HG02884 (cell line): Measurements from ENCODE around the gene NEDD4.
"Not testable (repeated sequence)": the region's sequence is repeated elsewhere in the genome, so short reads cannot be mapped to it uniquely, and the experiment has no call there.

ENCODE experiments used
- ATAC-seq: cut with Tn5 transposase; IDR thresholded peaks from one replicate; pipeline ENCODE4 v1.9.1; 2021; ENCODE audit warnings: mild to moderate bottlenecking, moderate library complexity; ENCODE audit not compliant: unreplicated experiment

NEDD4 gene

GRCh38 chr15:55786341-55786740 is 207.1 kb downstream of the NEDD4 start:
- no peak for ATAC-seq

- not testable (repeated sequence) for ATAC-seq
Measured at GRCh38 chr15:55785593-55785992, 207.8 kb downstream of the NEDD4 start.

- ATAC-seq, result no peak
Measured at GRCh38 chr15:55784286-55784685, 209.1 kb downstream of the NEDD4 start.

- ATAC-seq, result no peak
Measured at GRCh38 chr15:55782901-55783300, 210.5 kb downstream of the NEDD4 start.

GRCh38 chr15:55780292-55780691 is 213.1 kb downstream of the NEDD4 start:
- no peak for ATAC-seq

GRCh38 chr15:55778932-55779331 is 214.5 kb downstream of the NEDD4 start:
- ATAC-seq, result no peak
